GM10266 (cell line): ENCODE results near the gene TIGIT.

Experiments
- DNase-seq: peaks from one replicate; pipeline ENCODE4 v3.0.0; 2012; ENCODE audit errors: extremely low spot score
- TF ChIP-seq, protein P1 (sequence below): IDR thresholded peaks from 2 replicates; pipeline ENCODE4 v1.5.1; 2012; ENCODE audit warnings: mild to moderate bottlenecking, low read depth; ENCODE audit not compliant: control insufficient read depth, insufficient read depth; ENCODE audit errors: missing control alignments

Gene TIGIT

DNA sequence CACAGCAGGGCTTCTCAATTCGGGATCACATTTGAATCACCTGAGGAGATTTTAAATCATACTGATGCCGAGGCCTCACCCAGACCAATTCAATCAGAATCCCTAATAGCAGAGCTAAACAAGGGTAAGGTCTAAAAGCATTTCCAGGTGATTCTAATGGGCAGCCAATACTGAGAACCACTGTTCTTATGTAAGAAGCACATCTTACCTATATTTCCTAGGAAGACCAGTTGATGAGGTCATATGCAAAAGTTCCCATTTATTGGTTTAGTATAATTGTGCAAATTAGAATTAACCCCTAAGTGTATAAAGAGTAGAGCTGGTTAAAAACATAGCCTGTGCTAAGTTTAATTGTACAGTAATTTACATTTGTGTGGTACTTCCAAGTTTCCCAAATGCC is 2.1 kb downstream of the TIGIT start:
- TF ChIP-seq, protein P1, sequence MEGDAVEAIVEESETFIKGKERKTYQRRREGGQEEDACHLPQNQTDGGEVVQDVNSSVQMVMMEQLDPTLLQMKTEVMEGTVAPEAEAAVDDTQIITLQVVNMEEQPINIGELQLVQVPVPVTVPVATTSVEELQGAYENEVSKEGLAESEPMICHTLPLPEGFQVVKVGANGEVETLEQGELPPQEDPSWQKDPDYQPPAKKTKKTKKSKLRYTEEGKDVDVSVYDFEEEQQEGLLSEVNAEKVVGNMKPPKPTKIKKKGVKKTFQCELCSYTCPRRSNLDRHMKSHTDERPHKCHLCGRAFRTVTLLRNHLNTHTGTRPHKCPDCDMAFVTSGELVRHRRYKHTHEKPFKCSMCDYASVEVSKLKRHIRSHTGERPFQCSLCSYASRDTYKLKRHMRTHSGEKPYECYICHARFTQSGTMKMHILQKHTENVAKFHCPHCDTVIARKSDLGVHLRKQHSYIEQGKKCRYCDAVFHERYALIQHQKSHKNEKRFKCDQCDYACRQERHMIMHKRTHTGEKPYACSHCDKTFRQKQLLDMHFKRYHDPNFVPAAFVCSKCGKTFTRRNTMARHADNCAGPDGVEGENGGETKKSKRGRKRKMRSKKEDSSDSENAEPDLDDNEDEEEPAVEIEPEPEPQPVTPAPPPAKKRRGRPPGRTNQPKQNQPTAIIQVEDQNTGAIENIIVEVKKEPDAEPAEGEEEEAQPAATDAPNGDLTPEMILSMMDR: no peak
- DNase-seq: no peak

DNA sequence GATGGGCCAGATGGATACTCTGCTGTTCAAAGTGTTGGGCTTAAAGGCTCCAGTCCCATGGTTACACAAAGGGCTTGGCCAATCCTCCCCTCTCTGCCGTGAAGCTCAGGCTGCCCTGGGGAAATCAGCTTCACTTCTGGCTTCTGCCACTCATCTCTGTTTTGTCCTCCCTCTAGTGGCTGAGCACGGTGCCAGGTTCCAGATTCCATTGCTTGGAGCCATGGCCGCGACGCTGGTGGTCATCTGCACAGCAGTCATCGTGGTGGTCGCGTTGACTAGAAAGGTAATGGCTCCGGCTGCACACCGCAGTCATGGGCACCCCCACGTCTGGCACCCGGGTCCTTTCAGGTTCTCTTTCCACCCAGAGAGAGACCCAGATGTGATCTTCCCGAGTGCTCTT is 5.6 kb downstream of the TIGIT start:
- TF ChIP-seq, protein P1: peak; percentile 31
- no peak for DNase-seq

GRCh38 chr3:114299941-114300624 is 6.3 kb downstream of the TIGIT start:
- DNase-seq: no peak
- TF ChIP-seq, protein P1: no peak

DNA sequence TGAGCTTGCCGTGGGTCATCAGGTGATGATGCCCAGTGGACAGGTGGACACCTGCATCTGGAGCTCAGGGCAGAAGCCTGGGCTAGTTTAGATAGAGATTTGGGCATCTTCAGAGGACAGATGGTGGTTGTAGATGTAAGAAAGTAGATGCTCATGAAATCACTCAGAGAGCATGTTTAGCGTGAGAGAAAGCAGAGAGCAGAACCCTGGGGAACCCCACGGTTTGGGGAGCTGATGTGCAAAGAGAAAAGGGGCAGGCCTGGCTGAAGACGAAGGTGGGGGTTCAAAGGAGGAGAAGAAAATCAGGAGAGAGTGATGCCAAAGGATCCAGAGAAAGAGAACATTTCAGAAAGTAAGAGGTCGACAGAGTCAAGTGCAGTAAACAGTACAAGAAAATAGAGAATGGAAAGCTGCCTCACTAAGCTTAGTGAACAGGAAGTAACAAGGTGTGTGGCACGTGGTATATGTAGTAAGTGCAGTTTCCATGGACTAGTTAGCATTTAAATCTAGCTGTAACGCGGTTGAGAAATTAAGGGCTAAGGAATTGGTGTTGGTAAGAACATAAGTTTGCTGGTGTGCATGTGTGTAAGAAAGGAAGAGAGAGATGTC is 13.5 kb downstream of the TIGIT start:
- DNase-seq: no peak
- TF ChIP-seq, protein P1: no peak

DNA sequence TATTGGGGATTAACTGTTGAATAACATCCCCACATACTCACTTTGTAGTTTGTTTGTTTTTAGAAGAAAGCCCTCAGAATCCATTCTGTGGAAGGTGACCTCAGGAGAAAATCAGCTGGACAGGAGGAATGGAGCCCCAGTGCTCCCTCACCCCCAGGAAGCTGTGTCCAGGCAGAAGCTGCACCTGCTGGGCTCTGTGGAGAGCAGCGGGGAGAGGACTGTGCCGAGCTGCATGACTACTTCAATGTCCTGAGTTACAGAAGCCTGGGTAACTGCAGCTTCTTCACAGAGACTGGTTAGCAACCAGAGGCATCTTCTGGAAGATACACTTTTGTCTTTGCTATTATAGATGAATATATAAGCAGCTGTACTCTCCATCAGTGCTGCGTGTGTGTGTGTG is 14.0 kb downstream of the TIGIT start:
- DNase-seq: no peak
- TF ChIP-seq, protein P1: no peak

DNA sequence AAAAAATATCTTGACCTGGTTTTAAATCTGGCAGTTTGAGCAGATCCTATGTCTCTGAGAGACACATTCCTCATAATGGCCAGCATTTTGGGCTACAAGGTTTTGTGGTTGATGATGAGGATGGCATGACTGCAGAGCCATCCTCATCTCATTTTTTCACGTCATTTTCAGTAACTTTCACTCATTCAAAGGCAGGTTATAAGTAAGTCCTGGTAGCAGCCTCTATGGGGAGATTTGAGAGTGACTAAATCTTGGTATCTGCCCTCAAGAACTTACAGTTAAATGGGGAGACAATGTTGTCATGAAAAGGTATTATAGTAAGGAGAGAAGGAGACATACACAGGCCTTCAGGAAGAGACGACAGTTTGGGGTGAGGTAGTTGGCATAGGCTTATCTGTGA is 14.5 kb downstream of the TIGIT start:
- TF ChIP-seq, protein P1: no peak
- no peak for DNase-seq

DNA sequence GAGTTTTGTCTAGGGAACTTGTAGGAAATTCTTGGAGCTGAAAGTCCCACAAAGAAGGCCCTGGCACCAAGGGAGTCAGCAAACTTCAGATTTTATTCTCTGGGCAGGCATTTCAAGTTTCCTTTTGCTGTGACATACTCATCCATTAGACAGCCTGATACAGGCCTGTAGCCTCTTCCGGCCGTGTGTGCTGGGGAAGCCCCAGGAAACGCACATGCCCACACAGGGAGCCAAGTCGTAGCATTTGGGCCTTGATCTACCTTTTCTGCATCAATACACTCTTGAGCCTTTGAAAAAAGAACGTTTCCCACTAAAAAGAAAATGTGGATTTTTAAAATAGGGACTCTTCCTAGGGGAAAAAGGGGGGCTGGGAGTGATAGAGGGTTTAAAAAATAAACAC is 15.0 kb downstream of the TIGIT start:
- TF ChIP-seq, protein P1: no peak
- peak; percentile 51 for DNase-seq
